D721Med (cell line): ENCODE results near the gene SLC17A7.
"Not testable (repeated sequence)": the region's sequence is repeated elsewhere in the genome, so short reads cannot be mapped to it uniquely, and the experiment has no call there.

ENCODE experiments used
- DNase-seq: peaks from one replicate; pipeline ENCODE4 v3.0.0; 2011; ENCODE audit warnings: low spot score; ENCODE audit not compliant: insufficient read length
- FAIRE-seq: peaks from 2 replicates; lab custom pipeline; 2011; peaks lifted over from hg19 to GRCh38; lab: Jason Lieb, UNC
- CTCF ChIP-seq: IDR thresholded peaks from 2 replicates; pipeline ENCODE4 v1.5.1; 2012; ENCODE audit warnings: mild to moderate bottlenecking, control low read depth; ENCODE audit not compliant: insufficient read depth; ENCODE audit errors: missing control alignments

Gene SLC17A7

GRCh38 chr19:49468746-49469447, 27.6 kb upstream of the SLC17A7 start:
- no peak for DNase-seq
- FAIRE-seq = no peak
- no peak for TF ChIP-seq CTCF

GRCh38 chr19:49468199-49468598, 26.9 kb upstream of the SLC17A7 start:
- no peak for TF ChIP-seq CTCF
- FAIRE-seq (no peak), DNase-seq (no peak)

GRCh38 chr19:49465371-49465770, 24.0 kb upstream of the SLC17A7 start:
- TF ChIP-seq CTCF = no peak
- DNase-seq = no peak
- no peak for FAIRE-seq

GRCh38 chr19:49463960-49464740, 22.8 kb upstream of the SLC17A7 start:
- FAIRE-seq = no peak
- TF ChIP-seq CTCF = no peak
- DNase-seq = no peak

- TF ChIP-seq CTCF = no peak
- DNase-seq = no peak
- no peak for FAIRE-seq
Measured at GRCh38 chr19:49462492-49462891, 21.2 kb upstream of the SLC17A7 start.

DNA sequence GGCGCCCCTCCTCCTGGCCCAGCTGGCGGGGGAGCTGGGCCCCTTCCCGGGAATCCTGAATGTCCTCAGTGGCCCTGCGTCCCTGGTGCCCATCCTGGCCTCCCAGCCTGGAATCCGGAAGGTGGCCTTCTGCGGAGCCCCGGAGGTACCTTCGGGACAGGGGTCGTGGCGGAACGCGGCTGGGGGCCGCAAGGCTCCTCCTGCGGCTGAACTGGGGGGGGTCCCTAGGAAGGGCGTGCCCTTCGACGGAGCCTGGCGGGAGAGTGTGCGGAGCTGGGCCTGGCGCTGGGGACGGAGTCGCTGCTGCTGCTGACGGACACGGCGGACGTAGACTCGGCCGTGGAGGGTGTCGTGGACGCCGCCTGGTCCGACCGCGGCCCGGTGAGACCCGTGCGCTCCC, 20.3 kb upstream of the SLC17A7 start:
- no peak for FAIRE-seq
- TF ChIP-seq CTCF = no peak
- DNase-seq = no peak

DNA sequence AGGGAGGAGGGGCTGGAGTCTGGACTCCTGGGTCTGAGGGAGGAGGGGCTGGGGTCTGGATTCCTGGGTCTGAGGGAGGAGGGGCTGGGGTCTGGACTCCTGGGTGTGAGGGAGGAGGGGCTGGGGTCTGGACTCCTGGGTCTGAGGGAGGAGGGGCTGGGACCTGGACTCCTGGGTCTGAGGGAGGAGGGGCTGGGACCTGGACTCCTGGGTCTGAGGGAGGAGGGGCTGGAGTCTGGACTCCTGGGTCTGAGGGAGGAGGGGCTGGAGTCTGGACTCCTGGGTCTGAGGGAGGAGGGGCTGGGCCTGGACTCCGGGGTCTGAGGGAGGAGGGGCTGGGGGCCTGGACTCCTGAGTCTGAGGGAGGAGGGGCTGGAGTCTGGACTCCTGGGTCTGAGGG, 19.8 kb upstream of the SLC17A7 start:
- not testable (repeated sequence) for FAIRE-seq

More for the DNA sequence above, 19.8 kb upstream of the SLC17A7 start:
- DNase-seq = not testable (repeated sequence)
